GM20000 (cell line): ENCODE results near the gene PALS2.

Experiments
- DNase-seq: peaks from one replicate; pipeline ENCODE4 v3.0.0; 2012; ENCODE audit warnings: low spot score
- TF ChIP-seq, protein P1 (sequence below): IDR thresholded peaks from 2 replicates; pipeline ENCODE4 v1.5.1; 2012; ENCODE audit warnings: mild to moderate bottlenecking, control low read depth; ENCODE audit errors: extremely low read depth, missing control alignments

The PALS2 gene

DNA sequence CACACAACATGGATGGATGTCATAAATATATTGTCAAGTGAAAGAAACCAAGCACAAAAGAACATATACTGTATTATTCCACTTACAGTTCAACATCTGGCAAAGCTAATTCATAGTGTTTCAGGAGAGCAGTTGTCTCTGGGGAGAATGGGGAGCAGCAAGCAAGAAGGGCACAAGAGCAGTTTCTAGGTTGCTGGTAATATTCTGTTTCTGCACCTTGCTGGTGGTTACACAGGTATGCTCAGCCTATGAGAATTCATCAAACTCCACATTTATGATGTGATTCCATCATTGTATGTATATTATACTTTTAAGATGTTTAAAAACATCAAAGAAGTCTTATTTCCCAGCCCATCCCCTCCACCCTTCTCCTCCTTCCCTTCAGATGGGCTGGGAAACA, 18.1 kb upstream of the PALS2 start:
- DNase-seq = no peak
- TF ChIP-seq, protein P1, sequence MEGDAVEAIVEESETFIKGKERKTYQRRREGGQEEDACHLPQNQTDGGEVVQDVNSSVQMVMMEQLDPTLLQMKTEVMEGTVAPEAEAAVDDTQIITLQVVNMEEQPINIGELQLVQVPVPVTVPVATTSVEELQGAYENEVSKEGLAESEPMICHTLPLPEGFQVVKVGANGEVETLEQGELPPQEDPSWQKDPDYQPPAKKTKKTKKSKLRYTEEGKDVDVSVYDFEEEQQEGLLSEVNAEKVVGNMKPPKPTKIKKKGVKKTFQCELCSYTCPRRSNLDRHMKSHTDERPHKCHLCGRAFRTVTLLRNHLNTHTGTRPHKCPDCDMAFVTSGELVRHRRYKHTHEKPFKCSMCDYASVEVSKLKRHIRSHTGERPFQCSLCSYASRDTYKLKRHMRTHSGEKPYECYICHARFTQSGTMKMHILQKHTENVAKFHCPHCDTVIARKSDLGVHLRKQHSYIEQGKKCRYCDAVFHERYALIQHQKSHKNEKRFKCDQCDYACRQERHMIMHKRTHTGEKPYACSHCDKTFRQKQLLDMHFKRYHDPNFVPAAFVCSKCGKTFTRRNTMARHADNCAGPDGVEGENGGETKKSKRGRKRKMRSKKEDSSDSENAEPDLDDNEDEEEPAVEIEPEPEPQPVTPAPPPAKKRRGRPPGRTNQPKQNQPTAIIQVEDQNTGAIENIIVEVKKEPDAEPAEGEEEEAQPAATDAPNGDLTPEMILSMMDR = no peak

DNA sequence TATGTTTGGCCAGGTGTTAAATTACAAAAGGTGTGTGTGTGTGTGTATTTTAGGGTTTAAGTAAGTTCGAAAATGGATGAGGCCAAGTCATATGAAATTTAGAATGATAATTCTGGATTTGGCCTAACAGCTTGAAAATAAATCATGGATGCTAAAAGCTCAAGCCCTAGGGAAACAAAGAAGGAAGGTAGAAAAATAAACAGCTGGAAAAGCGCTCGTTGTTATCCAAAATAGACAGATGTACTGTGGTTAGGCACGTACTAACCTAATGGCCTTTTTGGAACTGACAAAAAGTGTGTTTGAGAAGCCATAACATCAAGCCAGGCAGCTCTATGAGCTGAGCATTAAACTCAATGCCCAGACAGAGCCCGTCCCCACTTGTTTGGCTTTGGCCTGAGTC, 17.5 kb upstream of the PALS2 start:
- no peak for DNase-seq
- TF ChIP-seq, protein P1 = no peak

DNA sequence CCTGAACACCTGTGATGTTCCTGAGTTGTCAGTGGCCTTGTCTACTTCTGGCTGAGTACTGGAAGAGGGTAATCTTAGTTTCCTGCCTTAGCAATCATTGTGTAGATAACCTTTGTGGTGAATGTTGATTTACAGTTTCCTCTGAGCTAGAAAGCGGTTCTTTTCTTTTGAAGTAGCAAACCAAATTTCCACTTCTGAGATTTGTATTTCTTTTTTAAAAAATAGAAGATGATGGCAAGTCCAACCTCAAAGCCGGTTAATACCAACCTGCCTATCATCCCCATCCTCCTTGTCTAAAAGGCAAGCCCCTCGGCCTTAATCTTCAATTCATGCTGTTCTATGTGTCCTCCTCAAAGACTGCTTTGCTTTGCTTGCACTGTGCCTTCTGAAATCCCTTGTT, 12.5 kb upstream of the PALS2 start:
- DNase-seq = no peak
- TF ChIP-seq, protein P1 = no peak

DNA sequence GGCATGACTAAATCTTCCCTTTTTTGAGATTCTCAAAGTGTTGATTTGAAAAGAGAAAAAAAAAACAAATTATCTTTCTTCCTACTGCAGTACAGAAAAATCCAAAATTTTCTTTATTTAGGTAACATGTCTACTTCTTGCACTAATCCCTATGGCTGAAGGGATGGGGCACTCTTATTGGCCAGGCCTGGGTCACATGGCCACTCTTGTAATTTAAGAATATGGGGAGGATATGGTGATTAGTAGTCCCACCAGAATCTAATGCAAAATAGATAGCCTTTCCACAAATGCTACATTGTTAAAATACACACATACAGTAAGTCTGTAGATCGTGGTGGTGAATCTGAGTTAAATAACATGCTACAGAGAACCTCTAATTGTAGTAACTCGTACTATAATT, 7.0 kb upstream of the PALS2 start:
- TF ChIP-seq, protein P1 = no peak
- DNase-seq = no peak

DNA sequence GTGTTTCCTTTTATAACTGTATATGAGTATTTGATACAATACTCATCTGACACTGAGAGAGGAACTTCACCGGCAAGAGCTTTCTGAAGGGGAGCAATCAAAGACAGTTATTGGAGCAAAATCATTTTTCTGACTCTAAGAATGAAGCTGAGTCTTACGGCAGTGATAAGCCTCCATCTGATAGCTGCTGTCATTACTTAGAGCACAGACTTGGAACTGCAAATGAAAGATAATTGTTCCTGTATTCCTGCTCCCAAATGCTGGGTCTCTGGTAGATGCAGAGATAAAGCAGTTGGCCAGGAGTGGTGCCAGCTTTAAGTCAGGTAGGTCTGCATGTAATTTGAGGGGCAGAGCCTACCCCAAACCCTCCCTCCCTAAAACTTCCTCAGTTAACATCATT, 2.3 kb upstream of the PALS2 start:
- DNase-seq = no peak
- TF ChIP-seq, protein P1 = no peak

DNA sequence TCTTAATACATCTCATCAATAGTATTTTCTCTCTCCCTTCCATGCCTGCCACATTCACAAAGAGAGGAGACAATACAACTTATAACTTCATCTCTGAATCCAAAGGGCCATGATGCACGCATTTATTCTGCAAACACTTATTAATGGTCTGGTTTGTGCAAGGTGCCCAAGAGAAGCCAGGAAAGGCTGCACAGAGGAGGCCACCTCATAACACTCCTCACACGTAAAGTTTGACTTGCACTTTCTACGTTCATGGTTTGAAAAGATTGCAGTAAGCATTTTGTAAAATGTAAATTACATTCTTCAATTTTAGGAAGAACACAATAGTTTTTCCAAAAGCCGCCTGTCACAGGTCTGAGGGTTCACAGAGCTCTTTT, 1.2 kb upstream of the PALS2 start:
- TF ChIP-seq, protein P1 = no peak
- DNase-seq = peak; percentile 27

DNA sequence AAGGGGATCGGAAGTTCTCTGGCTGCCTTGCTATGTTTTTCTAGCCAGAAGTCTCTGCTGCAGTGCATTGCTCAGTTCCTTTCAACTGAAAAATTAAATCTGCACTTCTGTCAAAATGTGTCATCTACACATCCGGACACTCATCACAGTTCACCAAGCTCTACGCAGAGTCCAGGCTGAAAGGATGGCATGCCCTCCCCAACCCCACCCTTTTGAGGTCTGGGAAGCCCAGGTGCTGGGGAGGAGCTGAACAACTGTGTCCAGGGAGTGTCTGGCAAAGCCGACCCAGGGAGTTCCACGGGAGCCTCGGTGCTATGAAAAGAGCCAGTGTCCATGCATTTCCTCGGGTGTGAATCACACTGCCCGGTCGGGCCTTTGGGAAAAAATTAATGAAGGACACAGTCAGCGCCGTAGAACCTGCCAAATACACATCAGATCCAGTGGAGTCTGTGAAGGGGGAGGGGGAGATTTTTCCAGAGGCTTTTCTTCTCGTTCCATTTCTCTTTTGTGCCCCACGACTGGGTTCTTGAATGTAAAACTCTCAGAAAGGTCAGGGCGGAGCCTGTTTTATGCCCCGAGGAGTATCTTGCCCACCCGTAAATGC, 757 bp upstream of the PALS2 start:
- TF ChIP-seq, protein P1 = no peak
- peak; percentile 45 for DNase-seq
